AG09309 (cell line): ENCODE results near the gene RBBP9.

Experiments
- DNase-seq: peaks from one replicate; pipeline ENCODE4 v3.0.0-alpha.2; 2010; ENCODE audit warnings: low read depth
- H3K4me3 ChIP-seq: 2 replicates; pipeline ENCODE4 v1.5.1; 2011; ENCODE audit warnings: mild to moderate bottlenecking, low read depth, low read length, moderate library complexity; ENCODE audit not compliant: control insufficient read depth
- TF ChIP-seq, protein P1 (sequence below): IDR thresholded peaks from 2 replicates; pipeline ENCODE4 v1.5.1; 2011; ENCODE audit warnings: mild to moderate bottlenecking, low read depth, low read length, inconsistent platforms; ENCODE audit not compliant: insufficient read depth, control insufficient read depth; ENCODE audit errors: missing control alignments

RBBP9 gene

GRCh38 chr20:18496740-18497592 lies at the start of gene RBBP9:
Gene RBBP9, minus strand, starts transcription at chr20:18497225. Its CDS starts 58 bp downstream, at chr20:18497167.
- DNase-seq: no peak
- TF ChIP-seq, protein P1, sequence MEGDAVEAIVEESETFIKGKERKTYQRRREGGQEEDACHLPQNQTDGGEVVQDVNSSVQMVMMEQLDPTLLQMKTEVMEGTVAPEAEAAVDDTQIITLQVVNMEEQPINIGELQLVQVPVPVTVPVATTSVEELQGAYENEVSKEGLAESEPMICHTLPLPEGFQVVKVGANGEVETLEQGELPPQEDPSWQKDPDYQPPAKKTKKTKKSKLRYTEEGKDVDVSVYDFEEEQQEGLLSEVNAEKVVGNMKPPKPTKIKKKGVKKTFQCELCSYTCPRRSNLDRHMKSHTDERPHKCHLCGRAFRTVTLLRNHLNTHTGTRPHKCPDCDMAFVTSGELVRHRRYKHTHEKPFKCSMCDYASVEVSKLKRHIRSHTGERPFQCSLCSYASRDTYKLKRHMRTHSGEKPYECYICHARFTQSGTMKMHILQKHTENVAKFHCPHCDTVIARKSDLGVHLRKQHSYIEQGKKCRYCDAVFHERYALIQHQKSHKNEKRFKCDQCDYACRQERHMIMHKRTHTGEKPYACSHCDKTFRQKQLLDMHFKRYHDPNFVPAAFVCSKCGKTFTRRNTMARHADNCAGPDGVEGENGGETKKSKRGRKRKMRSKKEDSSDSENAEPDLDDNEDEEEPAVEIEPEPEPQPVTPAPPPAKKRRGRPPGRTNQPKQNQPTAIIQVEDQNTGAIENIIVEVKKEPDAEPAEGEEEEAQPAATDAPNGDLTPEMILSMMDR: no peak
- peak within 1 kb of the TSS; percentile 98 for H3K4me3 ChIP-seq

GRCh38 chr20:18545566-18545965 lies 48.5 kb upstream of the RBBP9 start:
- TF ChIP-seq, protein P1: no peak
- H3K4me3 ChIP-seq: no peak overlapping the region
- DNase-seq: no peak

DNA sequence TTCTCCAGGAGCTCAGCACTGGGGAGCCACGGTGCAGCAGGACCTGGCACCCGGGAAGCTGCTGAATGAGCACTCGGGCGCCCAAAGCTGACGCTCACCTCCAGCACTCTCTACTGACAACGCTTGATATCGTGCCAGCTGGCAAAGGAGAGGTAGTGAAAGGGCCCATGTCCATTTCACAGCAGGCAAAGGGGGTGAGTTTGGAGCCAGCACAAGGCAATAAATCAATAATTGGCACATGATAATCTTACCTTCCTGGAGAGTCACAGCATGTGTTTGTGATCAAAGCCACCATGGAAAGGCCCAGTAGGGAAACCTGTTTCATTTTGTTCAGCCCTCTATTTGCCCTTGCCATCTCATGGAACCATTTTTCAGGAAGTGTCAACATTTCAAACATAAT lies 46.9 kb upstream of the RBBP9 start:
- no peak for DNase-seq
- TF ChIP-seq, protein P1: no peak
- H3K4me3 ChIP-seq: no peak overlapping the region

DNA sequence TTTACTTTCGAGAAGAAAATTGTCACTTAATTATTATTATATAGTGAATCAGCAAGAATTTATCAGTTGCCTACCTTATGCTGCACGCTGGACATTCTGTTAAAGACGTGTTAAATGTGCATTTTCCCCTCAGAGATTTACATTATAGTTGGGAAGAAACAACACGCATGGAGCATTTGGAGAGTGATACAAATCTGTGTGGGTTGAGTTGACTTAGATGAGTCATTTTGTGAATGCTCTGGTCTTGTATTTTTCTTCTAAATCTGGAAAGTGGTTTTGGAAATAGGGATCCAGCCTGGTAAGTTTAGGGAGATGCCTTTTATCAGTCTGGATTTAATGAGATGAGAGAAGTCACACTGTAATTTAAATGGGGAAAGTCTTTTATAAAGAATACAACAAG lies 46.2 kb upstream of the RBBP9 start:
- no peak overlapping the region for H3K4me3 ChIP-seq
- TF ChIP-seq, protein P1: no peak

DNA sequence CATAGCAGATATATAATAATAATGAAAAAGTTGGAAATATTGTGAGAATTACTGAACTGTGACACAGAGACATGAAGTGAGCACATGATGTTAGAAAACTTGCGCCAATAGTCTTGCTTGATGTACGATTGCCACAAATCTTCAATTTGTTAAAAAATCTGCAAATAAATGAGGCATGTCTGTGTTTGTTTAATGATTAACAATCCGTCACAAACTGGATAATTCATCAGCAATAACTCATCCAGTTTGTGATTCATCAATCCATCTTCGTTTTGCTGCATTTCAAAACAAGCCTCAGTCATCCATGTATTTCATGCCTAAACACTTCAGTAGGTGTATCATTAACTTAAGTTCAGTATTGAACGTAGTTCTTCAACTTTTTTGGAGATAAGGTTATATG lies 44.7 kb upstream of the RBBP9 start:
- TF ChIP-seq, protein P1: no peak
- no peak overlapping the region for H3K4me3 ChIP-seq
- no peak for DNase-seq

More for the DNA sequence above, 46.2 kb upstream of the RBBP9 start:
- DNase-seq: no peak

- TF ChIP-seq, protein P1: no peak
- DNase-seq: no peak
- H3K4me3 ChIP-seq: no peak overlapping the region
Measured at GRCh38 chr20:18537651-18538050, 40.6 kb upstream of the RBBP9 start.
